Erythroblast (primary cell): Measurements from ENCODE around the gene TUB.

Experiments
- GATA1 ChIP-seq: IDR thresholded peaks from 2 replicates; pipeline ENCODE4 v1.6.1; 2011; ENCODE audit warnings: low read depth, mild to moderate bottlenecking, control low read depth, low read length, moderate library complexity
- POLR2A ChIP-seq: IDR thresholded peaks from 2 replicates; pipeline ENCODE4 v1.6.1; 2011; ENCODE audit warnings: mild to moderate bottlenecking, low read length

DNA sequence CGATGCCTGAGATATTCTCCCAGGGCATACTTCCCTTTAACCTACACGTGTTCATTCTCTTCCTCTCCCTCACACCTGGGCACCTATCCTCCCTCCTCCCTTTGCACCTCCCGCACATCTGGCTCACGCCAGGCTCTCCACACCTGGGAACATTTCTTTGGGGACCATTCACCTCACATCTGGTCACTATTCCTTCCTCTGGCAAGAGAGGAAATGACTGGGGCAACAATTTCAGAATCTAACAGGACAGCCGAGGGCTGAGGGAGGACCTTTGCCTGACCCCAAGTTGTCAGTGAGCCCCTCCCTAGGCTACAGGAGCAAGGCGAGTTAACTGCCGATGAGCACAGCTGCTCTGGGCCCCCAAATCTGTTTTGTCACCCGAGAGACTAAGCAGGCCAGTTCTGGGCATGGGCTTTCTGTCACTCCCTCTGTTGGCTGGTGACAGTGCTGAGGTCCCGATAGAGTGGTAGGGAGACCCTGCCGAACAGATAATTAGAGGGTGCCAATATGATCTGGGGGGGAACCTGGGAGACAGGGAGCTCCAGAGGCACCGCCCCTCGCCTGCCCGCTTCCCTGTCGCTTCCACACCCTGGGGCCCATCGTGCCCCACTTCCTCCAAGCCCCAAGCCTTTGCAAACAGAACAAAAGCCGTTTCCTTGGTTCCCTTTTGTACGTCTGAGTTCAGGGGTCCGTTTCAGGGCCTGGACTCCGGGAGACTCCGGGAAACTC, 48.3 kb upstream of the TUB start:
- no peak for TF ChIP-seq POLR2A
- no peak for TF ChIP-seq GATA1
